K562 (cell line): Measurements from ENCODE around the gene YBX2. TPM values are rescaled to one million over a fixed set of nuclear protein-coding genes. Genes with fewer than 3 reads are reported as not detected.

Experiments
- BDP1 ChIP-seq: IDR thresholded peaks from 3 replicates; pipeline ENCODE4 v1.6.1; 2011; ENCODE audit not compliant: insufficient read length, insufficient read depth
- HNRNPH1 ChIP-seq: fragments of 200-400 bp; formaldehyde crosslinking; optimal IDR thresholded peaks from 2 replicates; pipeline ENCODE3; 2017; ENCODE audit warnings: low read depth, mild to moderate bottlenecking, low read length, moderate library complexity
- HNRNPK ChIP-seq: fragments of 200-400 bp; formaldehyde crosslinking; IDR thresholded peaks from one replicate; pipeline ENCODE4 v1.6.1; 2018; ENCODE audit warnings: mild to moderate bottlenecking, low read depth, low read length; ENCODE audit not compliant: poor library complexity, severe bottlenecking
- MTA1 ChIP-seq: fragments of 450-650 bp; IDR thresholded peaks from 2 replicates; pipeline ENCODE4 v1.6.1; 2017; ENCODE audit warnings: borderline replicate concordance
- NR2C1 ChIP-seq, 2 experiments: fragments of 450-650 bp; IDR thresholded peaks; 2 replicates each; pipeline ENCODE4 v1.6.1; 2017; ENCODE audit warnings: mild to moderate bottlenecking in 2 of 2, antibody characterized with exemption in 1 of 2, inconsistent platforms in 1 of 2, missing compliant biosample characterization in 1 of 2, missing genetic modification characterization in 1 of 2
- PTBP1 ChIP-seq: fragments of 200-400 bp; formaldehyde crosslinking; IDR thresholded peaks from 2 replicates; pipeline ENCODE4 v1.6.1; 2017; ENCODE audit warnings: low read depth, low read length
- RBM22 ChIP-seq: fragments of 200-400 bp; formaldehyde crosslinking; IDR thresholded peaks from 2 replicates; pipeline ENCODE4 v1.6.1; 2018; ENCODE audit warnings: low read length, low read depth; ENCODE audit not compliant: poor library complexity, severe bottlenecking
- XRCC5 ChIP-seq: fragments of 200-400 bp; formaldehyde crosslinking; IDR thresholded peaks from 2 replicates; pipeline ENCODE4 v1.6.1; 2017; ENCODE audit warnings: low read depth, mild to moderate bottlenecking, low read length
- ZNF174 ChIP-seq: fragments of 250-450 bp; sonication (Bioruptor Pico); IDR thresholded peaks from 2 replicates; pipeline ENCODE4 v1.4.0; 2020; ENCODE audit warnings: mild to moderate bottlenecking
- ZNF175 ChIP-seq: fragments of 200-800 bp; sonication (Bioruptor generic); IDR thresholded peaks from 2 replicates; pipeline ENCODE4 v1.6.1; 2016; ENCODE audit warnings: low read depth, mild to moderate bottlenecking, missing genetic modification characterization, missing compliant biosample characterization
- ZNF584 ChIP-seq: fragments of 200-800 bp; sonication (Bioruptor generic); IDR thresholded peaks from 2 replicates; pipeline ENCODE4 v1.6.1; 2016; ENCODE audit warnings: low read depth, mild to moderate bottlenecking, missing genetic modification characterization, missing compliant biosample characterization
- polyA plus RNA-seq, 8 experiments: library from polyadenylated mRNA; depleted of rRNA in 4 of 8; stranded (reverse) in 5 of 8; unstranded in 3 of 8; fragments of >200 nt; fragmentation: Nextera tagmentation in 2 of 8; fragmentation: Illumina TruSeq in 1 of 8; extraction: Ambion mirVana in 2 of 8; extraction: Trizol in 1 of 8; gene quantifications; 2 replicates each; pipeline versions ENCODE4 v1.2.1 to v1.2.3, GENCODE V29; 2011 to 2014; ENCODE audit warnings: inconsistent platforms in 1 of 8, missing spikeins in 1 of 8
- total RNA-seq, 7 experiments: library from RNA; depleted of rRNA in 6 of 7; stranded (reverse); fragments of >200 nt in 6 of 7; fragmentation: Illumina TruSeq in 2 of 7; extraction: Trizol in 2 of 7; gene quantifications; 2 replicates each; pipeline versions ENCODE4 v1.2.1 to v1.2.3, GENCODE V29; 2011 to 2021; ENCODE audit warnings: low replicate concordance in 1 of 7
- TF ChIP-seq, protein P1 (sequence below): fragments of 250-450 bp; sonication (Bioruptor Pico); IDR thresholded peaks from 2 replicates; pipeline ENCODE4 v1.4.0; 2020; ENCODE audit warnings: borderline replicate concordance
- TF ChIP-seq, protein P2 (sequence below): fragments of 450-650 bp; formaldehyde crosslinking; IDR thresholded peaks from 2 replicates; pipeline ENCODE4 v1.4.0; 2020; ENCODE audit warnings: mild to moderate bottlenecking, mixed read lengths
- TF ChIP-seq, protein P3 (sequence below), 3 experiments: fragments of 200-800 bp in 1 of 3; fragments of 250-450 bp in 1 of 3; fragments of 450-650 bp in 1 of 3; sonication (Bioruptor Pico) in 1 of 3; sonication (Bioruptor generic) in 1 of 3; formaldehyde crosslinking in 1 of 3; IDR thresholded peaks; 2 replicates each; pipeline versions ENCODE4 v1.6.1 to v1.8.0; 2016 to 2022; ENCODE audit warnings: mild to moderate bottlenecking in 2 of 3, missing genetic modification characterization in 2 of 3, missing compliant biosample characterization in 1 of 3, moderate library complexity in 1 of 3

YBX2 gene
- total and polyA plus RNA-seq, 9 of the 15 experiments (the other 6 are each of a cell fraction or from before 2014, with no cell fraction given) = 0.03 to 0.59 (median 0.27) TPM; not detected in 6

DNA sequence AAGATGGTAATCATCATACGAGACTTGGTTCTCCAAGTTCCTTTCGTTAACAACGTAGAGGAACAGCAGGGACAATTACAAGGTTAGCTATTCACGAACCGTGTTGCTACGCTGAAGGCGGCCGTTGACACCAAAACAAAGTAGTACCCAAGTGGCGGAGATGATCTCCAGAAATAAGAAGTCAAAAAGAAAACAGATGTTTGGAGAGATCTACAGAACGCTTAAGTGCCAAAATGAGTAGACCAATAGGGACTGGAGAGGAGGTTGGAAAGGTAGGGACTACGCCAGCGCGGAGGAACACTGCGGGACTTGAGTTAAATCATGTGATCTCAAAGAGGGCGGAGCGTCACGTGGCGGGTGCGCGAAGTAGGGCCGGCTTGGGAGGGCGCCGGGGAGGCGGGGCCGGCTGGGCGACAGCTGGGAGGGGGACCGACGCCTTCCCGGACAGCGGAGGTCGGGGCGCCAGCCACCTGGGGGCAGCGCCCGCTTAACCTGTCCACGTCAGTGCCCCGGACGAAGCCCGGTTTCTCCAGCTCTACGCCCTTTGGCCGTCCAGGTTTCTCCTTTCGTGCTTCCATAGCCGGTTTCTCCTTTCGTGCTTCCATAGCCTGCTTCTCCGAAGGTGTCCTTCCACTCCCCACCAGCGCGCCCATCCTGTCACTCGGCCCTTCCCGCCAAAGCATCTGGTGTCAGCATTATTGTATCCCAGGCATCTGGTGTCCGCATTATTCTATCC lies 51.6 kb downstream of the YBX2 start (continued):
- TF ChIP-seq, protein P1, sequence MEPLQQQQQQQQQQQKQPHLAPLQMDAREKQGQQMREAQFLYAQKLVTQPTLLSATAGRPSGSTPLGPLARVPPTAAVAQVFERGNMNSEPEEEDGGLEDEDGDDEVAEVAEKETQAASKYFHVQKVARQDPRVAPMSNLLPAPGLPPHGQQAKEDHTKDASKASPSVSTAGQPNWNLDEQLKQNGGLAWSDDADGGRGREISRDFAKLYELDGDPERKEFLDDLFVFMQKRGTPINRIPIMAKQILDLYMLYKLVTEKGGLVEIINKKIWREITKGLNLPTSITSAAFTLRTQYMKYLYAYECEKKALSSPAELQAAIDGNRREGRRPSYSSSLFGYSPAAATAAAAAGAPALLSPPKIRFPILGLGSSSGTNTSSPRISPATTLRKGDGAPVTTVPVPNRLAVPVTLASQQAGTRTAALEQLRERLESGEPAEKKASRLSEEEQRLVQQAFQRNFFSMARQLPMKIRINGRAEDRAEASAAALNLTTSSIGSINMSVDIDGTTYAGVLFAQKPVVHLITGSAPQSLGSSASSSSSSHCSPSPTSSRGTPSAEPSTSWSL (CRISPR knock-in tag) = no peak
- TF ChIP-seq HNRNPK (no peak), PTBP1 (no peak), MTA1 (0 out of 2 replicates have a peak, but pooled peaks have one; percentile 53), XRCC5 (no peak), ZNF174 (CRISPR knock-in tag) (no peak), HNRNPH1 (no peak), BDP1 (no peak), NR2C1 (IDR thresholded peaks at IDR 0.05) (peak; percentile 70; the same call in 1 of the 2 replicates), NR2C1 (tag; IDR thresholded peaks at IDR 0.05) (no peak), ZNF175 (CRISPR knock-in tag) (no peak), ZNF584 (CRISPR knock-in tag) (no peak), RBM22 (no peak)
- TF ChIP-seq, protein P2, sequence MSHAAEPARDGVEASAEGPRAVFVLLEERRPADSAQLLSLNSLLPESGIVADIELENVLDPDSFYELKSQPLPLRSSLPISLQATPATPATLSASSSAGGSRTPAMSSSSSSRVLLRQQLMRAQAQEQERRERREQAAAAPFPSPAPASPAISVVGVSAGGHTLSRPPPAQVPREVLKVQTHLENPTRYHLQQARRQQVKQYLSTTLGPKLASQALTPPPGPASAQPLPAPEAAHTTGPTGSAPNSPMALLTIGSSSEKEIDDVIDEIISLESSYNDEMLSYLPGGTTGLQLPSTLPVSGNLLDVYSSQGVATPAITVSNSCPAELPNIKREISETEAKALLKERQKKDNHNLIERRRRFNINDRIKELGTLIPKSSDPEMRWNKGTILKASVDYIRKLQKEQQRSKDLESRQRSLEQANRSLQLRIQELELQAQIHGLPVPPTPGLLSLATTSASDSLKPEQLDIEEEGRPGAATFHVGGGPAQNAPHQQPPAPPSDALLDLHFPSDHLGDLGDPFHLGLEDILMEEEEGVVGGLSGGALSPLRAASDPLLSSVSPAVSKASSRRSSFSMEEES (CRISPR knock-in tag) = peak; percentile 97
- TF ChIP-seq, protein P3, sequence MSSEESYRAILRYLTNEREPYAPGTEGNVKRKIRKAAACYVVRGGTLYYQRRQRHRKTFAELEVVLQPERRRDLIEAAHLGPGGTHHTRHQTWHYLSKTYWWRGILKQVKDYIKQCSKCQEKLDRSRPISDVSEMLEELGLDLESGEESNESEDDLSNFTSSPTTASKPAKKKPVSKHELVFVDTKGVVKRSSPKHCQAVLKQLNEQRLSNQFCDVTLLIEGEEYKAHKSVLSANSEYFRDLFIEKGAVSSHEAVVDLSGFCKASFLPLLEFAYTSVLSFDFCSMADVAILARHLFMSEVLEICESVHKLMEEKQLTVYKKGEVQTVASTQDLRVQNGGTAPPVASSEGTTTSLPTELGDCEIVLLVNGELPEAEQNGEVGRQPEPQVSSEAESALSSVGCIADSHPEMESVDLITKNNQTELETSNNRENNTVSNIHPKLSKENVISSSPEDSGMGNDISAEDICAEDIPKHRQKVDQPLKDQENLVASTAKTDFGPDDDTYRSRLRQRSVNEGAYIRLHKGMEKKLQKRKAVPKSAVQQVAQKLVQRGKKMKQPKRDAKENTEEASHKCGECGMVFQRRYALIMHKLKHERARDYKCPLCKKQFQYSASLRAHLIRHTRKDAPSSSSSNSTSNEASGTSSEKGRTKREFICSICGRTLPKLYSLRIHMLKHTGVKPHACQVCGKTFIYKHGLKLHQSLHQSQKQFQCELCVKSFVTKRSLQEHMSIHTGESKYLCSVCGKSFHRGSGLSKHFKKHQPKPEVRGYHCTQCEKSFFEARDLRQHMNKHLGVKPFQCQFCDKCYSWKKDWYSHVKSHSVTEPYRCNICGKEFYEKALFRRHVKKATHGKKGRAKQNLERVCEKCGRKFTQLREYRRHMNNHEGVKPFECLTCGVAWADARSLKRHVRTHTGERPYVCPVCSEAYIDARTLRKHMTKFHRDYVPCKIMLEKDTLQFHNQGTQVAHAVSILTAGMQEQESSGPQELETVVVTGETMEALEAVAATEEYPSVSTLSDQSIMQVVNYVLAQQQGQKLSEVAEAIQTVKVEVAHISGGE (CRISPR knock-in tag; IDR thresholded peaks at IDR 0.05) = no peak
